VCaP (cell line): ENCODE data around the gene BRD4.

ENCODE experiments used
- H3K27ac ChIP-seq: fragments of 450-650 bp; 2 replicates; pipeline ENCODE4 v1.5.1; 2017
- TF ChIP-seq, protein P1 (sequence below): fragments of 450-650 bp; conservative IDR thresholded peaks from 2 replicates; pipeline ENCODE4 v1.5.1; 2017; ENCODE audit warnings: mild to moderate bottlenecking, moderate library complexity

BRD4 gene

DNA sequence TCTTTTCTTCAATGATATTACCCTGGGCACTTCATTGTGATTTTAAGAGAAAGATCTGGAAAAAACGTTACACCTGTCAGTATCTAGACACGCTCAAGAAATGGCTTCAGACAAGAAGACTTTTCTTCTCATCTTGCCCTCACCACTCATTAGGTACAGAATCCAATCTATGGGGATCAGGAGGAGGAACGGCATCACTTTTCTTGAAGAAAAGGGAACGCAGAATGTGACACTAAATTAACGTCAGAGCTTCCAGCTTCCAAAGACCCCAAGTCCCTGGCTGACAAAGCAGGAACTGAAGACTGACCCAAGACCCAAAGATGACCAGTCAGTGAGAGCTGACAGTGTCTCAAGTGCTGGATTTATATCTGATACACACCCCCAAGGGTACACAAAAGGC is 48.2 kb downstream of the BRD4 start:
- TF ChIP-seq, protein P1, sequence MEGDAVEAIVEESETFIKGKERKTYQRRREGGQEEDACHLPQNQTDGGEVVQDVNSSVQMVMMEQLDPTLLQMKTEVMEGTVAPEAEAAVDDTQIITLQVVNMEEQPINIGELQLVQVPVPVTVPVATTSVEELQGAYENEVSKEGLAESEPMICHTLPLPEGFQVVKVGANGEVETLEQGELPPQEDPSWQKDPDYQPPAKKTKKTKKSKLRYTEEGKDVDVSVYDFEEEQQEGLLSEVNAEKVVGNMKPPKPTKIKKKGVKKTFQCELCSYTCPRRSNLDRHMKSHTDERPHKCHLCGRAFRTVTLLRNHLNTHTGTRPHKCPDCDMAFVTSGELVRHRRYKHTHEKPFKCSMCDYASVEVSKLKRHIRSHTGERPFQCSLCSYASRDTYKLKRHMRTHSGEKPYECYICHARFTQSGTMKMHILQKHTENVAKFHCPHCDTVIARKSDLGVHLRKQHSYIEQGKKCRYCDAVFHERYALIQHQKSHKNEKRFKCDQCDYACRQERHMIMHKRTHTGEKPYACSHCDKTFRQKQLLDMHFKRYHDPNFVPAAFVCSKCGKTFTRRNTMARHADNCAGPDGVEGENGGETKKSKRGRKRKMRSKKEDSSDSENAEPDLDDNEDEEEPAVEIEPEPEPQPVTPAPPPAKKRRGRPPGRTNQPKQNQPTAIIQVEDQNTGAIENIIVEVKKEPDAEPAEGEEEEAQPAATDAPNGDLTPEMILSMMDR, result no peak
- H3K27ac ChIP-seq, result no peak overlapping the region

DNA sequence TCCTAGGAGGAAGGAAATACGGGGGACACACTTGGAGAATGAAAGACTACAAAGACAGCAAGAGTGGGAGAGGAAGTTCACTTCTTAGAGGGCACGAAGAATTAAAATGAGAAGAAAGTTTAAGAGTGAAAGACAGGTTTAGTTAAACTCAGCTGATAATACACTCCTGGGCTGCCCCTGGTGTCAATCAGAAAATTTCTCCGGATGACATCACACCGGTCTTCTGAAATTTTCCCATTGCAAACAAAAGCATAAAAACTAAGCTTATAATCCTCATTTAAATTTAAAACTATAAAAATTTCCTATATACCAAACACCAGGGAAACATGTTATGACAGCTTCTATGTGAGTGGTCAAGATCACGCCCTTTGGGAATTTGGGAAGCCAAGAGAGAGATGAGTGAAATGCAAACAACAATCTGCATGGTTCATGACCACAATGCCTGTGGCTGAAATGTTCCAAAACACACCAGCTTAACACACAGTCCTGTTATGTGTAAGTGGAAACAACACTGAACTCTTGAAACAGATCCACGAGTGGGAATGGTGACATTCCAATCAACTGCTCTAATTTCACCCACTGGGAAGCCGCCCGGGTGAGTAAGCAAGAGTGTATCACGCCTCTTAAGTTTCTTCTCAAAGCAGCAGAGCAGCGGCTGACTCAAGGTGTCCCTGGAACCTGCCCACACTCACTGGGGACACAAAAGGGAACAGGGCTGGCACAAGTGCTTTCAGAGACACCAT is 49.0 kb downstream of the BRD4 start:
- TF ChIP-seq, protein P1, result no peak
- peak overlapping the region; percentile 65 for H3K27ac ChIP-seq

DNA sequence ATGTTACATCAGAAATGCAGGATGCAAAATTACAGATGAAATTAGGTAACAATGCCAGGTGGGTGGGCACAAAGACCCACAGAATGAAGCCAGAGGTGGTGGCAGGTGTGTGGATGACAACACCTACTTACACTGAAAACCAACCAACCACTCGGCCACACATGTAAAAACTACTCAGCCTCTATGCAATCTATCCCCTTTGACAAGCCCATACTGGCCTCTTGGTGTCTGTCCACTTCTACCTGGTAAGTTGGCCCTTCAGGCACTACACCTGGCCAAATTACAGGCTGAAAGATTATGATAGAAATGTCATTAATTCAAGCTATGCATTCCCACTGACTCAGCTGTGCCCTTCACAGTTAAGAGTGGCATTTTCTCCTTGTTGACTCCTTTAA is 50.0 kb downstream of the BRD4 start:
- H3K27ac ChIP-seq, result peak overlapping the region; percentile 65
- TF ChIP-seq, protein P1, result no peak

DNA sequence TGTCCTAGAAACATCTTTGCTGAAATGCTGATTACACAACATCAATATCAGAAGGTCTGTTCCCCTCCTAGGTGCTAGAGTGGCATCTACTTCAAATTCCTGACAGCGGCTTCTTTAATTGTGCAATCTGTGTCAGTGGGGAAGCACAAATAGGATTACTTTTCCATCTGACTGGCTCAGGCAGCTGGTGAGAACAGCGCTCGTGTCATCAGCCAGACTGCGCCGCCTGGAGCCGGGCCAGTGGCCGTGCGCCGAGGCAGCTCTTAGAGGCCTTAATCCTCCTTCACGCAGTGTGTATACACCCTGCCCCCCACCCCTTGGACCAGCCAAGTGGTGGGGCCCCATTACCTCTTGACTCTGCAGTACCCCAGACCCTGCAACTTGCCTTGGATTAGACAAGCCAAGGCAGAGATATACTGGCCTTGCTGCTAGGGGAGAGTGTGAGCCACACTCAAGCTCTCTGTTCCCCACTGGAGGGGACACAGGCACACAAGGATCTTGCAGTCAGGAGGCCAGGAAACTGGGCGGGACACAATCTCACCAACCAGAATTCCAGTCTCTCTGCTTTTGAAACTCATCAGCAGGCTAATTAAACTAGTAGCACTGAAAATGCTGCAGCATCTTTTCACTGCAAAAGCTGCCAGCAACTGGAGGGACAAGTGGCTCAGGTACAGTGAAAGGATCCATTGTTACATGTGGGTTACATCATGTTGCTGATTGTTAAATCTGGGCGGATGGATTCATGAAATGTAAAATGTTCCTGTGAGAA is 51.2 kb downstream of the BRD4 start:
- TF ChIP-seq, protein P1, result 0 out of 2 replicates have a peak, but pooled peaks have one; percentile 10
- peak overlapping the region; percentile 65 for H3K27ac ChIP-seq

DNA sequence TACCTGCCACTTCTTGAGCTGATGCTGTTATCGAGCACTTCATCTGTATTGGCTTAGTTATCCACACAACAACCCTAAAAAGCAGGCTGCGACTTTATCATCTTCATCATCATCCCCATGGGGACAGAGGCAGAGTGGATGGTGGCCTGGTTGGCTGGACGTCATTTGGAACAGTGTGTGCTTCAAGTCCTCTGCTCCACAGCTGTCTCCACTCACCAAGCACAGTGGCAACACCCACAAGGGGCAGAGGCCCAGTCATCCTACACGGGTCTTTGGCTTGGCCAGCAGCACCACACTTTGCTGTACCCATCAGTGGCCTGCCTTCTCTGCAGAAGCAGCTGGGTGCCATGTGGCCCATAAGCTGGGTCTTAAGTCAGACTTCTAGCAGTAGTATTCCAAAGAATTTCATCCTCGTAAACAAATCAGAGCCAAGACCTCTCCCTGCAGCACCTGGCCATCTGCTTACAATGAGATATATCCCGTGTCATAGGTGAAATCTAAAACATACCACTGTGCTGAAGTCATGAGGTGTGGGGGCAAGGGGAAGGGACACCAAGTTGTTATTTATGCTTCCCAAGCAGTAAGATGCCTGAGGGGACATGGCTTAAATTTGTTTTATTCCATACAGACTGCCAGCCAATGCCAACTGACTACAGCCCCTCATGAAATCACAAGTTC is 52.2 kb downstream of the BRD4 start:
- TF ChIP-seq, protein P1, result no peak

DNA sequence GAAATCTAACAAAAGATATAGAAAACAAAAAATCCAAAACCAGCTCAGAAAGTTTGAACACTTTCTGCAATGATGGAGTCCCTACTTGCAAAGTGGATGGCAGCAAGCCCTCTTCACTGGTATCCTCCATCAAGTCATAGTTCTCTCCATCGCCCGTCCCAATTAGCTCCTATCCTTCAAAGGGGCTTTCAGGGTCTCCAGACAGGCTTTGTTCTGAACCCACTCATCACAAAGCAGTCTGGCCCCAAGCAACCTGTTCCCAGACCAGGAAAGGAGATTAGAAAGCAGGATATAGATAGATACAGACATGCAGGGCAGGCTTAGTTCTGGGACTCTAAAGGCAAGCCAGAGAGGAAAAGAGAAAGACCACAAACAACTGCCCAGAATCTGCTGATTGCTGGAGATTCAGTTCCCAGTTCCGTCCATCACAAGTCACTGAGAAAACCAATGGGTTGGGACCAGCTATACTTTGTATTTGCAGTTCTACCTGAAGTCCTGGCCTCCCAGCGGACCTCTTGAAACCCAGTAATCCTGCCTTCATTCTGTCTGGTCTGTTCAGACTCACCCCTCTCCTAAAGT is 52.9 kb downstream of the BRD4 start:
- peak overlapping the region; percentile 65 for H3K27ac ChIP-seq
- TF ChIP-seq, protein P1, result no peak

More for the DNA sequence above, 52.2 kb downstream of the BRD4 start:
- H3K27ac ChIP-seq, result peak overlapping the region; percentile 65
